ENCODE measurements around the gene AFG3L2. TPM values are rescaled to one million over a fixed set of nuclear protein-coding genes. Genes with fewer than 3 reads are reported as not detected.
A peak's percentile ranks its signal among the peaks of the same experiment; 100 is the strongest.

The AFG3L2 gene
- total and polyA plus RNA-seq, 2 experiments from 2014 or later = 50.3 to 105 TPM

GRCh38 chr18:12321333-12321732 is 55.7 kb downstream of the AFG3L2 start:
- H3K4me3 Mint-ChIP-seq = no peak overlapping the region
- H3K4me1 ChIP-seq (ENCODE audit: insufficient read depth) = no peaks in the 10 kb centered on the region
- no peak overlapping the region for H2AFZ ChIP-seq
- H3K27me3 ChIP-seq (ENCODE audit: insufficient read depth) = no peaks in the 10 kb centered on the region
- ATAC-seq (no peak; the same call in 2 of the 3 replicates), DNase-seq (ENCODE audit: low spot score) (no peak)
- peaks cover 10% of the 10 kb centered on the region for H4K20me1 ChIP-seq (replicated peaks; ENCODE audit: insufficient read depth)
- H3K4me3 ChIP-seq = no peak overlapping the region
- H3K9me3 Mint-ChIP-seq = no peaks in the 10 kb centered on the region
- peaks cover 48% of the 10 kb centered on the region for H3K36me3 Mint-ChIP-seq (ENCODE audit: low read depth)
- peaks cover 6% of the 10 kb centered on the region for H3K27me3 Mint-ChIP-seq (ENCODE audit: insufficient read depth, low read depth, poor library complexity)
- H3F3A ChIP-seq (replicated peaks; ENCODE audit: low read depth) = 0 out of 2 replicates have a peak, but pooled peaks cover 2% of the 10 kb centered on the region
- H3K27ac Mint-ChIP-seq = no peak overlapping the region
- H3K4me2 ChIP-seq = no peak overlapping the region
- 0 out of 2 replicates have a peak overlapping the region, but pooled peaks have one; percentile 26 for H3K27ac ChIP-seq (ENCODE audit: low read depth)
- TF ChIP-seq ZNF114 (CRISPR knock-in tag; IDR thresholded peaks at IDR 0.05) (no peak), ETS1 (IDR thresholded peaks at IDR 0.05) (no peak), REST (IDR thresholded peaks at IDR 0.05; ENCODE audit: unreplicated experiment) (no peak), CREB1 (CRISPR knock-in tag; IDR thresholded peaks at IDR 0.05; ENCODE audit: low read depth) (no peak), POLR2AphosphoS5 (IDR thresholded peaks at IDR 0.05; ENCODE audit: low read depth) (no peak), JUNB (IDR thresholded peaks at IDR 0.05; ENCODE audit: unreplicated experiment) (no peak), EZH2 (IDR thresholded peaks at IDR 0.05; ENCODE audit: low read depth, unreplicated experiment) (no peak)
- no peaks in the 10 kb centered on the region for H3K9me2 ChIP-seq (ENCODE audit: insufficient read depth)
- no peaks in the 10 kb centered on the region for H3K4me1 Mint-ChIP-seq
- H3K36me3 ChIP-seq (ENCODE audit: insufficient read depth) = peaks cover 10% of the 10 kb centered on the region
- H3K79me2 ChIP-seq (replicated peaks; ENCODE audit: insufficient read depth) = peaks cover 42% of the 10 kb centered on the region

- no peak overlapping the region for H3K4me2 ChIP-seq
- peaks cover 15% of the 10 kb centered on the region for H3K36me3 ChIP-seq (ENCODE audit: insufficient read depth)
- DNase-seq (ENCODE audit: low spot score) = no peak
- H3K9me2 ChIP-seq (ENCODE audit: insufficient read depth) = no peaks in the 10 kb centered on the region
- no peak overlapping the region for H3K4me3 ChIP-seq
- H3K4me1 ChIP-seq (ENCODE audit: insufficient read depth) = peaks cover 5% of the 10 kb centered on the region; the same call in 1 of the 2 replicates
- H3K4me1 Mint-ChIP-seq = peaks cover 4% of the 10 kb centered on the region; the same call in 2 of the 3 replicates
- no peak overlapping the region for H3K27ac ChIP-seq (ENCODE audit: low read depth)
- H3K4me3 Mint-ChIP-seq = no peak overlapping the region
- no peaks in the 10 kb centered on the region for H3K9me3 Mint-ChIP-seq
- no peak overlapping the region for H3K27ac Mint-ChIP-seq
- no peak overlapping the region for H2AFZ ChIP-seq
- H3K27me3 ChIP-seq (ENCODE audit: insufficient read depth) = no peaks in the 10 kb centered on the region
- peaks cover 6% of the 10 kb centered on the region for H3K27me3 Mint-ChIP-seq (ENCODE audit: insufficient read depth, low read depth, poor library complexity)
- peaks cover 30% of the 10 kb centered on the region for H3K36me3 Mint-ChIP-seq (ENCODE audit: low read depth)
- ATAC-seq = no peak
- H4K20me1 ChIP-seq (replicated peaks; ENCODE audit: insufficient read depth) = peaks cover 20% of the 10 kb centered on the region
- 0 out of 2 replicates have a peak, but pooled peaks cover 3% of the 10 kb centered on the region for H3F3A ChIP-seq (replicated peaks; ENCODE audit: low read depth)
- peaks cover 60% of the 10 kb centered on the region for H3K79me2 ChIP-seq (replicated peaks; ENCODE audit: insufficient read depth)
- TF ChIP-seq JUNB (IDR thresholded peaks at IDR 0.05; ENCODE audit: unreplicated experiment) = no peak
- TF ChIP-seq POLR2AphosphoS5 (IDR thresholded peaks at IDR 0.05; ENCODE audit: low read depth) = no peak
- no peak for TF ChIP-seq CTCF (conservative IDR thresholded peaks at IDR 0.05; ENCODE audit: low read depth in 2 of 2)
- no peak for TF ChIP-seq NANOG (IDR thresholded peaks at IDR 0.05; ENCODE audit: borderline replicate concordance)
- no peak for TF ChIP-seq STAT1 (IDR thresholded peaks at IDR 0.05; ENCODE audit: unreplicated experiment)
- no peak for TF ChIP-seq ZNF114 (CRISPR knock-in tag; IDR thresholded peaks at IDR 0.05)
- TF ChIP-seq REST (IDR thresholded peaks at IDR 0.05; ENCODE audit: unreplicated experiment) = no peak
These were observed 58.2 kb downstream of the AFG3L2 start for GRCh38 chr18:12318857-12319256.
